ENCODE data around the gene SLC16A3. TPM values are rescaled to one million over a fixed set of nuclear protein-coding genes. Genes with fewer than 3 reads are reported as not detected.

Gene SLC16A3
- total RNA-seq, 1 experiment from 2014 or later = 22.2 TPM

DNA sequence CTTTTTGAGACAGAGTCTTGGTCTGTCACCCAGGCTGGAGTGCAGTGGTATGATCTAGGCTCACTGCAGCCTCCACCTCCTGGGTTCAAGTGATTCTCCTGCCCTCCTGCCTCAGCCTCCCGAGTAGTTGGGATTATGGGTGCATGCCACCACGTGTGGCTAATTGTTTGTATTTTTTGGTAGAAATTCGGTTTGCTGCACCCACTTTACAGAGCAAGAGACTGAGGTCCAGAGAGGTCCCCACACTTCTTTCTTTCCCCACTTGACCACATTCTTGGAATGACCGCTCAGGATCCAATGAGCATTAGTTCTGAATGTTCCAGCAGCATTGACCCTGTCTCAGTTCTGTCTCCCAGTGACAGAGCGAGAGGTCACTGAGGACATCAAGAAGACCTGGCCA is 5.3 kb upstream of the SLC16A3 start:
- DNase-seq (ENCODE audit: low spot score) = no peak

DNA sequence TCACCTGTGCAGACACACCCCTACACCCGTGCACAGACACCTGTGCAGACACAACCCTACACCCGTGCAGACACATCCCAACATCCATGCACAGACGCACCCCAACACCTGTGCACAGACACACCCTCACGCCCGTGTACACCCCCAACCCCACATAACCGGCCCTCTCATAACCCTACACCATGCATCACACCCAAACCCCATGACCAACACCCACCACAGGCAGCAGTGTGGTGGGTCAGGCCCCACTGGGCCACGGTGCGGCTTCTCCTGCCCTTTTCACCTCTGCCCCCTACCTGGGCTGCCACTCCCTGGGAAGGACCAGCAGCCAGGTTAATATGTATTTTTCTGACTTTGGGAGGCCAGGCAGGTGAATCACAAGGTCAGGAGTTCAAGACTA is 4.2 kb upstream of the SLC16A3 start:
- no peak for DNase-seq (ENCODE audit: low spot score)

DNA sequence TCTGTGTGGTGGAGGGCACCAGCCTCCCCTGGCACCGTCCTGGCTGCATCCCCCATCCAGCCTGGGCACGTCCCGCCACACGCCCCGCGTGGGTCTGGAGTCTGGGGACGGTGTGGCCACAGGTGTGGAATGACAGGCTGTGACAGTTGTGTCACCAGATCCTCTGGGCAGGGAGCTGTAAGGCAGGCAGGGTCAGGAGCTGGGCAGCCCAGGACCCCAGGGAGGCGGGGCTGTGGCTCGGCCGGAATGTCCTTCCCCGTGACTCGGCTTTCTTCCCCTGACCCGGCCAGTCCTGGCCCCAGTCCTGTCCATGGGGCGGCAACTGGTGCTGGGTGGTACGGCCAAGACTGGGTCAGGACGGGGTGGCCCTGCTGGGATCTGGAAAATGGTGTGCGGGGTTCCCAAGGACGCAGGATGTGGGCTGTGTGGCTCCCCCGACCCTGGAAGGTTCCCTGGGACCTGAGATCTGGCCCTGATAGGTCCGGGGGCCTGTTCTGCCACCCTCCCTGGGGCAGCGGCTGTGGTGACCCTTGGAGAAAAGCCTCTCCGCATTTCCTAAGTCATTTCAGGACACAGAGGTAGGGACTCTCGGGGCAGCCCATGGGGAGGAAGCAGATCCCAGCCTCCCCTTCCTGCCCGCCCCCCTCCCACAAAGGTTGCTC is 3.3 kb upstream of the SLC16A3 start:
- no peak for DNase-seq (ENCODE audit: low spot score)

DNA sequence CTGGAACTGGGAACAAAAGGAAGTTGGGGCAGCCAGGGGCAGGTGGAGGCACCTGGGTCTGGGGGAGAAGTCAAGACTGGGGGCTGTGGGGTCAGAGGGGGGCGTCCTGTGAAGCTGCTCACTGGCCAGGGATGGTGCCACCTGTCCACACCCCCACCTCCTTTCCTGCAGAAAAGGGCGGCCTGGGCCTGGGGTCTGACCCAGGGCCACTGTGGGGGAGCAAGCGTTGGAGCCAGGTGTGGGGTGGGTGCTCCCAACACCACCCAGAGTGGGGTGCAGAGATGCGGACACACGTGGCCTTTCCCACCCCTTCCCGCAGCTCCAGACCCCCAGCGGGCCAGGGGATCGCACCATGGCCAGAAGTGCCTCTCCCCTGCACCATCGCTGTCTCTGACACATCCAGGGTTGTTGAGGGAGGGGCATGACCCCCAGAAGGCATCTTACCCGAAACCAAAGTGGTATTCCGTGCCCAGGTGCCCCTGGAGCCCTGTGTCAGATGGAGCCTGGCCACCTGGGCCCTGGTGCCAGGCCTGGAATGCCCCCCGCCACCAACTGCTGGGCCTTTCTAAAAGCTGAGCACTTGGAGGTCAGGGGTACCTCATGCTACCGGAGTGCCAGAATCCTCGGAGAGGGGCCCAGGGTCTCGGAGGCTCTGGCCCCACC is 2.6 kb upstream of the SLC16A3 start:
- DNase-seq (ENCODE audit: low spot score) = no peak

DNA sequence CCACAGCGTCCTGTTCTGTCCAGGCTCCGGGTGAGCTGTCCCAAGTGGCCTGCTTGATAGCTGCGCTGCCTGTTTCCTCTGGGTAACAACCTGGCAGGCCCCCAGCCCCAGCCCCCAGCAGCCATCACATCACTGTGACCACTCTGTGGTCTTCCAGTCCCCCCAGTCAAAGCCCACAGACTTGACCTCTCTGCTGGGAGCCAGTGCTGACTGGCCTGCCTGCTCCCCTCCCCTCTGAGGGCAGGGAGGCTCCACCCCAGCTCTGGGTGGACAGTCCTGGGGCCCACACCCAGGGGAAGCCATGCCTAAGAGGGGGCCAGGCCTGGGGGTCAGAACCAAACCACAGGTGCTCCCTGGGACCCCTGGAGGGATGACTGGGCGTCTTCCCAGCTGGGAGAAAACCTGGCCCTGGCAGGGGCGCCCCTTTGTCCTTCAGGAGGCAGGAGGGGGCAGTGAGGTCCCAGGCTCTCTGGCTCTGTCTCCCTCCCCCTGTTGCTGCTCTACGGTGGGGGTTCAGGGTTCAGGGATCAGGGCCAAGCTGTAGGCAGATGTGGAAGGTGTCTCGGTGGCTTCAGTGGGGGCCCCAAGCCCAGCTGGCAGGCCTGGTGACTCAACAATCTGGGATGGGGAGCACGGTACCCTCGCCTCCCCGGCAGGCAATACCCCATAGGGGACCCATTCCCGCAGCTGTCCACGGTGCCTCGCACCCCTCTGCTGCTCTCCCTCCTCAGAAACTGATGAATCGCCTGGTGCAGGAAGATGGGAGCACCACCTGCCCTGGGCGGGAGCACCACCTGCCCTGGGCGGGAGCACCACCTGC is 1.8 kb upstream of the SLC16A3 start:
- no peak for DNase-seq (ENCODE audit: low spot score)

DNA sequence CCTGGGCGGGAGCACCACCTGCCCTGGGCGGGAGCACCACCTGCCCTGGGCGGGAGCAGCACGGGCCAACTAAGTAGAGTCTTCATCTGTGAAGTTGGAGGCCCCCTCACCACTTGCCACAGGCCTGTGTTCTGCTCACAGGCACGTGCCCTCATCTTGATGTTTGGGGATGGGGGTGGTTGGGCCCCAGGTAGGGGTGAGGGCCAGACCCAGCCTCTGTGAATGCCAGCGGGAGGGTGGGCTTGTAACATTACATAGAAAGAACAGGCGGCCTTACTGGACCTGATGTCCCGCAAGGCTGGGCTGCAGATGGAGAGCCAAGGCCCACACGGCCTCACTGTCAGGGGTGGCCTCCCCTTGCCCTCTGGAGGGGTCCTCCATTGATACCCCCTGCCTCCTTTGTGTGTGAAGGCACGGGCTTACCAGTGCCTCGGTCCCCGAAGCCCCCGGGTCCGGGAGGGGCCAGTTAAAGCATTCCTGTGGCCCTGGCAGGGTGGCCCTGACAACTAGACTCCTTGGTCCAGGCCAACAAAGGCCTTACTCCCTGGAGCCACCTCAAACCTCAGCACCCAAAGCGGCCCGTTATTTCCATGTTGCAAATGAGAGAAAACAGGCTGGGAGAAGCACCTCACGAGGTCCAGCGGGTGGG is 1.1 kb upstream of the SLC16A3 start:
- no peak for DNase-seq (ENCODE audit: low spot score)

DNA sequence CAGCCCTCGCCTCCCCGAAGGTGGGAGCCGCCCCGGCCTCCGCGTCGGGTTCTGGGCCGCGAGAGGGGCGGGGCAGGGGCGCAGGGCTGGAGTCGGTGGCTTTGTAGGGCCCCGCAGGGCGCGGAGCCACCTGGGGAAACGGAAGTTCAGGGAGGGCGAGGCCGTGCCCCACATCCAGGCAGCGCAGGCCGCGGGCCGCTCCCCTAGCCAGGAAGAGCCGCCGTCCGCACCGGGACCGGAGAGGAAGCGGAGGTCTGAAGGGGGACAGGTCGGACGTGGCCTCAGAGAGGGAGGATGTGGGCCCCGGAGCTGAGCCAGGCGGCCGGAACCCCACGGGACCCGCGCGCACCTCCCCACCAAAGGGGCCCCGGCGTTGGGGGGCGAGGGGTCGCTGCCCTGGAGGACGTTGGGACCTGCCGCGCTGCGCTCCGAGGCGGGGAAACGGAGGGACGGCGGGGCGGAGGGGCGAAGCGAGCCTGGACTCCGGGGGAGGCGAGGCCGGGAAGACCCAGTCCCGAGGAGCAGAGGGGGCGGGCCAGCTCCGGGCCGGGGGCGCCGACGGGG is 482 bp upstream of the SLC16A3 start:
- DNase-seq (ENCODE audit: low spot score) = no peak

DNA sequence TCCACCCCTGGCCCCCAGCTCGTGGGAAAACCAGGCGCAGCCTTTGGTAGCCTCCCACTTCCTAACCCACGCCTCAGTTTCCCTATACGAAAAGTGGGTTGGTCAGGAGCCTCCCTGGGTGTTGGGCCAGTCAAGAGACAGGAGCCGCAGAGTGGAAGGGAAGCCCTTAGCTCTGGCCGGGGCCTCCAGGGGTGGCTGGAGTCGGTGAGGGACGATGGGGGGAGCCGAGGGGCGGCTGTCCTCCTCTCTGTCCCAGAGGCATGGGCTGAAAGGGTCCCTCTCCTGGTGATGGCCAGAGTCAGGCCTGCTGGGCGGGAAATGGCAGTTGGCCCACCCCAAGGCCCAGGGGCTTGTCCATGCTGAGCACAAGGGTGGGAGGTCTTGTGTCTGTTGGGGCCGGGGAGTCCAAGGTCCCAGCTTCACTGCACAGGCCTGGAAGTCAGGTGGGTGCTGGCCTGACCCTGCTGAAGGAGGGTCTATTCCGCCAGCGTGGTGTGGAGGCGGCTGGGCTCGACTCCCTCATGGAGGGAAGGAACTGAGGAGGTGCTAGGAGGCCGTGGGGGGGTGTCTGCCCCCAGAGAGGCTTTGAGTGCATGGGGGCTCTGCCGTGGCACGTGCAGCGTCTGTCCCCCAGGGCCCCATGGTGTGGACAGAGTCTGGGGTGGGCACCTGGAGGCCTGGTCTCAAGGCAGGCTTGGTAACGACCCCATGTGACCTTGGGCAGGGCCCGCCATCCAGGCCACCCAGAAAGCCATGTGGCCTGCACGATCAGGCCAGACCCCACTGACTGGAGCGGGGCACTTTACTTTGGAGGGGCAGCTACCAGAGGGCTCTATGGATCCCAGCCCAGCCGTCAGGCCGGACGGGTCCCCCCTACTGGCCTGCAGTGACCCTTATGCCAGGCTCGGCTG is 1.1 kb downstream of the SLC16A3 start:
- no peak for DNase-seq (ENCODE audit: low spot score)

DNA sequence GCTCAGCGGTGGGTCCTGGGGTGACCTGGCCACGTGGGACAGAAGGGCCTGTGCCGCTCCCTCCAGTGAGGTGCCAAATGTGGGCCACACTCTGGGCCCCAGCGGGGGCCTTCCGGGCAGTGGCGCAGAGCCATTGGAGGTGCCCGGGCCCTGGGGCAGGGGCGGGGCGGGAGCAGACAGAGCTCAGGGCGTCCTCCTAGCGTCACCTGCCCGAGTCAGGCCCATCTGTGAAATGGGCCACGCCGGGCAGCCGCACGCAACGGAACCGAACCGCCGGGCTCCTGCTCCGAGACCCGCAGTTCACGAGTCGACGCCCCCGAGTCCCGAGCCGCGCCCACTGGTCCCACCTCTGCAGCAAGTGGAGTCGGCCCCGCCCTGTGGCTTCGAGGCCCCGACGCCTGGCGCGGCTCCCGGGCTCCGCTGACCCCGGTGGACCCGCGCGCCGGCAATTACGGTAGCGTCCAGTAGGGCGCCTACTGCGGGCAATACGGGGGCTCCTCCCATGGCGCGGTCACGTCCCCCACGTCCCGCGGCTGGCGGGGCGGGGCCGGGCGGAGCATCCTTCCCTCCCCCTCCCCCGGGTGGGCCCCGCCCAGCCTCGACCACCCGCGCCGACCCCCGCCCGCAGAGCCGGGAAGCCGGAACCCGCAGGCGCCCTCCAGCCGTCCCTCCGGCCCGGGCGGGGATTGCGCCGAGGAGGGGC is 1.9 kb downstream of the SLC16A3 start:
- peak; percentile 82 for DNase-seq (ENCODE audit: low spot score)

DNA sequence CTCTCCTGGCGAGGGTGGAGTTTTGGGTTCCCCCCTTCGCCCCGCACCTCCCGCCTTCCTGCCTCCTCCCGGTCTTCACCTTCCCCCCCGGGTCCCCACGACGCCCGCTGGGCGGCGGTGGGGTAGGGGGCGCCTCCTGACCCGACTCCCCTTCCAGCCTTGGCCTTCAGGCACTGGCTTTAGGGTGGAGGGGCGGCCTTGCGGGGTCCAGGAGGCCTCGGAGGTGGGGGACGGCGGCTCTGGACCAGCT is 2.4 kb downstream of the SLC16A3 start:
- no peak for DNase-seq (ENCODE audit: low spot score)

DNA sequence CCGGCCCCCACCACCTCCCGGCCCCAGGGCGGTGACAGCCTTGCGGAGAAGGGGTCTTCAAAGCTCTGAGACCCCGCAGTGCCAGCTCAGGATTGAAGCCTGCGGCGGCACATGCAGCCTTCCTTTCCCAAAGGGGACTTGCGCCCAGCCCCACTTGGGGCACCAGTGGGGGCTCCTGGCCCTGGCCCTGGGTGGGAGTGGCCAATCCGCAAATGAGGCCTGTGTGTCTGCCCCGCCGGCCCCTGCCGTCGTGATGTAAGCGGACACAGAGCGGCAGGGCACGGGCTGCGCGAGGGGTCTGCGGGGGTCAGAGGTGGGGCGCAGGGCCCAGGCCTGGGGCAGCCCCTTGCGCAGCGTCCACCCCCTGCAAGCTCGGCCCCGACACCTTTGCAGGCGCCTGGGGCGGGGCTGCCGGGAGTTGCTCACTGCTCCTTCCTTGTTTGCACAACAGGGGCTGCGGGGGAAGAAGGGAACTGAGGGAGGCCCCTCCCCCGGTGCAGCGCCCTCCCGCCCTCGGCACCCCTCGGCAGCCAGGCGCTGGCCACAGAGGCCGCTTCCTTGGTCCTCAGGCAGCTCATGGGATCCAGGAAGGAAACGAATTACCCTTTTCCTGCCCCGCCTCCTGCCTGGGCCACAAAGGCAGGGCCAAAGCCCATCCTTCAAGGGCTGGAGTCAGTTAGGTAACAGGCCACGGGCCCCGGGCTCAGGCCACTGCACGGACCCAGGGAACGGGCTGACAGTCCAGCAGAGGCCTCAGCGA is 2.9 kb downstream of the SLC16A3 start:
- DNase-seq (ENCODE audit: low spot score) = peak; percentile 71

DNA sequence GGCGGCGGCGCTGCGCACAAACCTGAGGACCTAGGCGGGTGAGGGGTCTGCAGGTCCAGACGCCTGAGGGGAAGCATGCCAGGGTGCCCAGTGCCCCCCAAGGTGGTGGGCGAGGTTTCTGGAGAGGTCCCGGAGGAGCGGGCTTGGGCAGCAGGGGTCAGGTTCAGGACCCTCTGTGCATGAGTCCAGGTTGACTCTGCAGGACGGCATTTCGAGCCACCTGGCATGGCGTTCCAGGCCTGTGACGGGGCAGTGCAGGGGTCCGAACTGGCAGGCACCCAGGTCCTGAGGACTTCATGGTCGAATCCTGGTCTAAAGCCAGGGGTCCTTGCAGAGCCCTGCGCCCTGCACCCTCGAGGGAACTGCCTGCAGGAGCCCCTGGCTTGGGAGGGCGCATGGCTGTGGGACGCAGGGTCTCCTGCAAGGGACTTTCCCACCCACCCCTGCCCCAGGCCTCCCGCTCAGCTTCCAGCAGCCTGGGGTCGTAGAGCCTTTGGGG is 3.5 kb downstream of the SLC16A3 start:
- DNase-seq (ENCODE audit: low spot score) = no peak

DNA sequence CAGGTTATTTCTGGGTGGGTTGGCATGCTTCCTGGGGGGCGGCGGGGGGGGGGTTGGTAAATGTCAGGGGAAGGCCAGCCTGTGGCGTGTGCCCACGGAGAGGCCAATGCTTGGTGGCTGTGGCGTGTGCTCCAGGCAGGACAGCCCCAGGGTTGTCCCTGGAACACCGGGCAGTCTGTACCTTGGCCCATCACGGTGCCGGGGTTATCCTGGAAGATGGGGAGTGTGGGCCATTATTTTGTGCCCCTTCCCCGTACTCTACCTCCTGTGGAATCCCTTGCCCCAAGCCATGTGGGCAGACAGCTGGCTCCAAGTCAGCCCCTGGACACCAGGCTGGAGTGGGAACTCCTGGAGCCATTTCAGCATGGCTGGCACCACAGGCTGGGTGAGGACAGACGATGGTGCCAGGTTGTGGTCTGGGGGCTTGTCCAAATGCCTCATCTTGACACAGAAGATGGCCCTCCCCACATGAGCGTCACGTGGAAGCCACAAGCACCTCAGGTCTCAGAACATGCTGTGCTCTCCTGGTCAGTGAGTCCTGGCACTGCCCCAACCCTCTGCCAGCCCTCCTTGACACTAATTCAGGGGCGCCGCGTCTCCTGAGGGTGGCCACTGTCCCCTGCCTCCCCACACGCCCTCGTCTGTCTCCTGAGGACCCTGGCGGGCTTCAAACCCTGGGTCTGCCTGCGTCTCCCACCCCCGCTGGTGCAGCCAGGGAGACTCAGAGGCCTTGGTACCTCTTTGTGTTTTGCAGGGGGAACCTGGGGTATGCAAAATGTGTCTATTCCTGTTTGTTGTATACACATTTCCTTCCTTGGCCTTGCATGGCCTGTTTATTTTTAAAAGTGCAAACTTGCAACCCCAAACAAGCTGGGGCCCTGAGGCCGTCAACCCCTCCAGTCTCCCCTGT is 4.3 kb downstream of the SLC16A3 start:
- no peak for DNase-seq (ENCODE audit: low spot score)

DNA sequence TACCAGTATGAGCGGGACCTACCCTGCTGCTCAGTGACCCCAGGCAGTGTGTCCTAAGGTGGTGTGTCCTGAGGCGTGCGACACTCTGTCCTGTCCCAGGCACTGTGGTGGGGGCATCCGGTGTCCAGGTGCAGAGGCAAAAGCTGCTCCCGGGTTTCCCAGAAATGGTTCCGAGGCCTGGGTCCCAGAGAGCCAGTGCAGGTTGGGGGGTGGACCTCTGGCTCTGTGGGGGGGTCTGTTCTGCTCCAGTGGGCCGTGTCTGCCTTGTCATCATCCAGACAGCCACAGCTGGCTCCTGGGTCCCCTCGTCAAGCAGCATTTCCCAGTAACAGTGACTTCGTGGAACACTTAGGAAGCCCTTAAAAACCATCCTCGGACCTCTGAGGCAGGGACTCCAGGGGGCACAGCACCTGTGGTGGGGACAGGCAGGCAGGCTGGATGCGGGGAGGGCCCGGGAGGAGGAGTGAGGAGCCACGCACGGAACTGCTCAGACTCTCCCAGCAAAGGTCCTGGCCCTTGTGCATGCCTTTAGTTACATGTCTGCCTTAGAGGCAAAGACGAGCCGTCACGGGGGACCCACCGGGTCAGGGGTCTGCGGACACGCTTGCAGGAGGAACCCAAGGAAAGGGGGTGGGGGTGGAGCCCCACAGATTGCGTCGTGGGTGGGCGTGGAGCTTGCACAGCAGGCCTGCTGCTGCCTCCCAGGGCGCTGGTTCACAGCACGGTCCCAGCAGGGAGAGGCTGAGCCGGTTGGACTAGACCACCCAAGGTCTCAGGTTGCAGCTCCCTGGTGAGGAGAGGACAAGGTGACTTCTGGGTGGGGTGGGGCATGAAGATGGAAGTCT is 5.6 kb downstream of the SLC16A3 start:
- no peak for DNase-seq (ENCODE audit: low spot score)

DNA sequence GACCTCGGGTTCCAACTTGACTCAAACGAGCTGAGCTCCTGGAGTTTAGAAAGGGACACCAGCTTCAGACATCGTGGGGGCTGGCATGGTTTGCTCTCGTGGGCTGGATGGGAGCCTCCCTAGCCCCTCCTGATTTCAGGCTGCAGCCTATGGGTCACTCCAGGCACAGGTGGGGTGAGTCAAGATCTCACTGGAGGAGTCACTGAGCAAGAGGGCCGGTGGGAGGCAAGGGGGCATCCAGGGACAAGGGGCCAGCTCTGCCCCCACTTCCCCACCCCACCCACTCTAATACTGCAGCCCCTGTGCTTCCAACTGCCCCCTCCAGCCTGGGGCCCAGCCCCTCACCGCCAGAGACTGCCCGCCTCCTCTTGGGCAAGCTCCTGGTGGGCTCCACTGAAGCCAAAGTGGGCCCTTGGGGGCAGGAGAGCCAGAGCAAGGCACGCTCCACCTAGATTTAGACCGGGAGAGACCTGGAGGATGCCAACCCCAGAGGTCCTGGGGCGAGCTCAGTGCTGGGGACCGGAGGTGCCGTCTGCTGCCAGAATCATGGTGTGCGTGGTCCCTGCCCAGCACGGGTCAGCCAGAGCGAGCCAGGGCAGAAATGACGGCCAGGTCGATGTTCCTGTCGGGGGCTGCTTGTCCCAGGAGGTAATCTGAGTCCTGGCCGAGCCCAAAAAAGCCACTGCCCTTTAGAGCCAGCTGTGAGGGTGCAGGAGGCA is 6.4 kb downstream of the SLC16A3 start:
- DNase-seq (ENCODE audit: low spot score) = no peak

DNA sequence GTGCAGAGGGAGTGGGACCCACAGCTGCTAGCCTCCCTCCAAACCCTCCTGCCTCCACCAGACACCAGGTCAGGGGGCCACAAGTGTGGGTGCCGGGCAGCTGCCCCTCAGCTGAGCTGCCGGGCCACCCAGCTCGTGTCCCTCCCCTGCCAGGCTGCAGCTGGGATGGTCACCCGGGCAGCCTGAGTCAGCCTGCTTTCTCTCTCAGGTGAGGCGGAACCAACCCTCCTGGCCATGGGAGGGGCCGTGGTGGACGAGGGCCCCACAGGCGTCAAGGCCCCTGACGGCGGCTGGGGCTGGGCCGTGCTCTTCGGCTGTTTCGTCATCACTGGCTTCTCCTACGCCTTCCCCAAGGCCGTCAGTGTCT is 6.9 kb downstream of the SLC16A3 start:
- DNase-seq (ENCODE audit: low spot score) = no peak

All from H4 (cell line).